GM11168 (cell line): Measurements from ENCODE around the gene SOWAHD.
"Not testable (repeated sequence)": the region's sequence is repeated elsewhere in the genome, so short reads cannot be mapped to it uniquely, and the experiment has no call there.

Experiments
- in situ Hi-C: fragments of 300-500 bp; cut with MboI; formaldehyde crosslinking; loops from one replicate; pipeline ENCODE4 v1.12.0; 2022; ENCODE audit warnings: low sequenced_read_pairs; ENCODE audit not compliant: unreplicated experiment

Gene SOWAHD

GRCh38 chrX:119802546-119802945, 44.2 kb downstream of the SOWAHD start:
- in situ Hi-C loops = no loop called here

- in situ Hi-C loops = not testable (repeated sequence)
Measured at GRCh38 chrX:119808461-119808860, 50.1 kb downstream of the SOWAHD start.

- in situ Hi-C loops = no loop called here
Measured at GRCh38 chrX:119809185-119809666, 50.8 kb downstream of the SOWAHD start.
